Measurements from ENCODE around the gene ZBTB32. TPM values are rescaled to one million over a fixed set of nuclear protein-coding genes. Genes with fewer than 3 reads are reported as not detected.

The ZBTB32 gene
- total RNA-seq, 1 donor from 2014 or later = 0.23 TPM

- H3K27me3 ChIP-seq = no peaks in the 10 kb centered on the region
- TF ChIP-seq CTCF (IDR thresholded peaks at IDR 0.05) = no peak
- intact Hi-C loops (cut with DNase I) = no loop called here
- DNase-seq (peak; percentile 88), ATAC-seq (peak; percentile 39)
- H3K27ac ChIP-seq = peak overlapping the region; percentile 85
- peak overlapping the region; percentile 94 for H3K4me3 ChIP-seq
- H3K9me3 ChIP-seq = no peaks in the 10 kb centered on the region
- H3K36me3 ChIP-seq = peaks cover 10% of the 10 kb centered on the region
- peaks cover 24% of the 10 kb centered on the region for H3K4me1 ChIP-seq
These were observed 11.8 kb downstream of the ZBTB32 start for GRCh38 chr19:35715981-35716800.

- DNase-seq = peak; percentile 98
- Histone ChIP-seq H3K27ac (peak overlapping the region; percentile 85), H3K4me1 (peaks cover 24% of the 10 kb centered on the region), H3K9me3 (no peaks in the 10 kb centered on the region), H3K36me3 (peaks cover 18% of the 10 kb centered on the region), H3K4me3 (peak overlapping the region; percentile 94), H3K27me3 (no peaks in the 10 kb centered on the region)
- peak; percentile 93 for ATAC-seq
- intact Hi-C loops (cut with DNase I) = no loop called here
- TF ChIP-seq CTCF (IDR thresholded peaks at IDR 0.05) = peak; percentile 83
These were observed 12.7 kb downstream of the ZBTB32 start for GRCh38 chr19:35716801-35717664.

GRCh38 chr19:35717665-35718344 is 13.4 kb downstream of the ZBTB32 start, which contains the start of gene KMT2B:
KMT2B (plus strand) TSS chr19:35718003; CDS start chr19:35718019, 16 bp downstream.
- DNase-seq (no peak), ATAC-seq (peak; percentile 78)
- Histone ChIP-seq H3K9me3 (no peaks in the 10 kb centered on the region), H3K36me3 (peaks cover 26% of the 10 kb centered on the region), H3K27ac (peak within 1 kb of the TSS; percentile 85), H3K27me3 (no peaks in the 10 kb centered on the region), H3K4me3 (peak within 1 kb of the TSS; percentile 94), H3K4me1 (peaks cover 24% of the 10 kb centered on the region)
- intact Hi-C loops (cut with DNase I) = no loop called here
- no peak for TF ChIP-seq CTCF (IDR thresholded peaks at IDR 0.05)

GRCh38 chr19:35718345-35719041 is 14.1 kb downstream of the ZBTB32 start:
- Histone ChIP-seq H3K4me1 (peaks cover 24% of the 10 kb centered on the region), H3K36me3 (peaks cover 33% of the 10 kb centered on the region), H3K4me3 (peak overlapping the region; percentile 78), H3K9me3 (no peaks in the 10 kb centered on the region), H3K27me3 (no peaks in the 10 kb centered on the region), H3K27ac (peak overlapping the region; percentile 75)
- DNase-seq = peak; percentile 83
- ATAC-seq = no peak
- intact Hi-C loops (cut with DNase I) = no loop called here
- no peak for TF ChIP-seq CTCF (IDR thresholded peaks at IDR 0.05)
